Heart left ventricle (tissue), 13 donors: Measurements from ENCODE around the gene CSNK1A1.

ENCODE experiments used
- POLR2A ChIP-seq, 2 donors: fragments of 450-650 bp; IDR thresholded peaks; one replicate each; pipeline ENCODE4 v1.6.1; 2017; ENCODE audit warnings: antibody characterized with exemption in 2 of 2, mild to moderate bottlenecking in 2 of 2, moderate library complexity in 2 of 2
- TF ChIP-seq, protein P1 (sequence below), 12 donors: fragments of 200-600 bp; sonication (generic) in 4 of 12; IDR thresholded peaks; one replicate each; pipeline versions ENCODE4 v1.5.0 to v1.8.0; 2018 to 2022; ENCODE audit warnings: antibody characterized with exemption in 12 of 12, mild to moderate bottlenecking in 5 of 12
- donor health status: ischemic (EF 13 %, LVEDD 7.1; RV severe dilation, severe dysfunction).
- donor health status: DM: no; HTN: yes; CAD: no.
- donor health status: DM: no; HTN: no; CAD: no.
- donor health status: ischemic (EF 25% LVEDD 6.9; RV normal size, moderate dysfunction).
- donor health status: ischemic (EF 25% LVEDD 5.7; RV mildly dilated, moderate dysfunction).
- donor health status: ischemic (EF 35%, LVEDD 5.7; RV mildly dilated, moderate dysfunction).
- donor health status: nonischemic (EF 11% LVEDD 7.7; RV severe dilation, severe dysfunction).
- donor health status: DM: yes; HTN: yes; CAD: no.
- donor health status: PGD.
- donor health status: ischemic (EF 29% LVEDD 5.4; RV normal size, mild dysfunction).
- donor health status: nonischemic (EF 23%, LVEDD 6.1; RV moderate dilation, normal function).

GRCh38 chr5:149472399-149472798 is 78.8 kb downstream of the CSNK1A1 start:
- TF ChIP-seq, protein P1, sequence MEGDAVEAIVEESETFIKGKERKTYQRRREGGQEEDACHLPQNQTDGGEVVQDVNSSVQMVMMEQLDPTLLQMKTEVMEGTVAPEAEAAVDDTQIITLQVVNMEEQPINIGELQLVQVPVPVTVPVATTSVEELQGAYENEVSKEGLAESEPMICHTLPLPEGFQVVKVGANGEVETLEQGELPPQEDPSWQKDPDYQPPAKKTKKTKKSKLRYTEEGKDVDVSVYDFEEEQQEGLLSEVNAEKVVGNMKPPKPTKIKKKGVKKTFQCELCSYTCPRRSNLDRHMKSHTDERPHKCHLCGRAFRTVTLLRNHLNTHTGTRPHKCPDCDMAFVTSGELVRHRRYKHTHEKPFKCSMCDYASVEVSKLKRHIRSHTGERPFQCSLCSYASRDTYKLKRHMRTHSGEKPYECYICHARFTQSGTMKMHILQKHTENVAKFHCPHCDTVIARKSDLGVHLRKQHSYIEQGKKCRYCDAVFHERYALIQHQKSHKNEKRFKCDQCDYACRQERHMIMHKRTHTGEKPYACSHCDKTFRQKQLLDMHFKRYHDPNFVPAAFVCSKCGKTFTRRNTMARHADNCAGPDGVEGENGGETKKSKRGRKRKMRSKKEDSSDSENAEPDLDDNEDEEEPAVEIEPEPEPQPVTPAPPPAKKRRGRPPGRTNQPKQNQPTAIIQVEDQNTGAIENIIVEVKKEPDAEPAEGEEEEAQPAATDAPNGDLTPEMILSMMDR (IDR thresholded peaks at IDR 0.05), result no peak
- TF ChIP-seq POLR2A (IDR thresholded peaks at IDR 0.05), result no peak
